Transverse colon (tissue), 4 donors: ENCODE data around the gene PPP1R9B. TPM values are rescaled to one million over a fixed set of nuclear protein-coding genes. Genes with fewer than 3 reads are reported as not detected.

Source experiments
- DNase-seq: peaks from one replicate; pipeline ENCODE4 v3.0.0-alpha.2; 2019
- H3K27ac ChIP-seq, 4 donors: fragments of 200-600 bp; sonication (generic); 2 replicates each; pipeline ENCODE4 v1.5.1; 2016 to 2018; ENCODE audit warnings: inconsistent platforms in 4 of 4
- H3K27me3 ChIP-seq: fragments of 200-600 bp; sonication (generic); 2 replicates; pipeline ENCODE4 v1.5.1; 2017; ENCODE audit warnings: inconsistent platforms
- H3K36me3 ChIP-seq, 4 donors: fragments of 200-600 bp; sonication (generic); 2 replicates each; pipeline ENCODE4 v1.5.1; 2017 to 2019; ENCODE audit warnings: inconsistent platforms in 4 of 4
- H3K4me1 ChIP-seq, 4 donors: fragments of 200-600 bp; sonication (generic); 2 replicates each; pipeline ENCODE4 v1.5.1; 2017 to 2020; ENCODE audit warnings: inconsistent platforms in 4 of 4
- H3K4me3 ChIP-seq, 4 donors: fragments of 200-600 bp; sonication (generic); 1 replicate in 1 of 4; 2 replicates in 3 of 4; pipeline versions ENCODE4 v1.5.1 to v1.6.1; 2017 to 2019; ENCODE audit warnings: inconsistent platforms in 4 of 4
- H3K9me3 ChIP-seq, 2 donors: fragments of 200-600 bp; sonication (generic); 2 replicates each; pipeline ENCODE4 v1.5.1; 2017 to 2019; ENCODE audit warnings: inconsistent platforms in 2 of 2
- EP300 ChIP-seq: sonication (generic); formaldehyde crosslinking; IDR thresholded peaks from one replicate; pipeline ENCODE4 v1.6.1; 2017; ENCODE audit warnings: antibody characterized with exemption, low read depth
- POLR2A ChIP-seq: fragments of 450-650 bp; IDR thresholded peaks from one replicate; pipeline ENCODE4 v1.6.1; 2016; ENCODE audit warnings: antibody characterized with exemption, mild to moderate bottlenecking, moderate library complexity
- POLR2AphosphoS5 ChIP-seq, 3 donors: sonication (generic); formaldehyde crosslinking; IDR thresholded peaks; one replicate each; pipeline ENCODE4 v1.6.1; 2016; ENCODE audit warnings: antibody characterized with exemption in 3 of 3
- WGBS, 2 donors: methylation state at CpG; one replicate each; pipeline ENCODE4 v1.1.5; 2018; ENCODE audit warnings: low coverage in 1 of 2; 5-methylcytosine and 5-hydroxymethylcytosine counted together
- in situ Hi-C, 4 donors: fragments of 200-750 bp; cut with MboI; loops; one replicate each; pipeline versions ENCODE4 v1.15.0 to v1.15.1; 2017; ENCODE audit warnings: low sequenced_read_pairs in 3 of 4, low pct_ligation_motif_present in 1 of 4, low pct_unique_long_range_greater_than_20kb in 1 of 4
- intact Hi-C: fragments of 100-400 bp; cut with DNase I; formaldehyde crosslinking; loops from one replicate; pipeline ENCODE4 v1.15.1; 2023; ENCODE audit warnings: low total_unique reads
- total RNA-seq, 4 donors: library from RNA; depleted of rRNA; stranded (reverse); fragments of >200 nt; gene quantifications; one replicate each; pipeline ENCODE4 v1.1.0, GENCODE V29; 2016
- TF ChIP-seq, protein P1 (sequence below), 5 experiments: fragments of 200-600 bp in 3 of 5; fragments of 450-650 bp in 2 of 5; sonication (generic) in 3 of 5; IDR thresholded peaks; 1 replicate in 2 of 5; 2 replicates in 3 of 5; pipeline ENCODE4 v1.5.1; 2016 to 2017; ENCODE audit warnings: antibody characterized with exemption in 5 of 5, inconsistent platforms in 3 of 5, mild to moderate bottlenecking in 2 of 5, moderate library complexity in 1 of 5

Gene PPP1R9B
- total RNA-seq, 4 donors from 2014 or later, result 19.0 to 29.9 (median 27.7) TPM

GRCh38 chr17:50188921-50189549 is 38.6 kb upstream of the PPP1R9B start:
- DNase-seq, result no peak
- 81% methylated on average over 11 of the region's 11 CpGs; no CpG with 5 or more reads in 1 of the 2 donors for WGBS, 2 donors
- Histone ChIP-seq H3K27ac (peak overlapping the region in 2 of 4 donors; percentile 17 to 83), H3K4me1 (peaks cover 0 to 15% (median 4%) of the 10 kb centered on the region in 4 donors), H3K27me3 (no peaks in the 10 kb centered on the region), H3K36me3 (peaks cover 0 to 23% (median 3%) of the 10 kb centered on the region in 4 donors), H3K4me3 (no peak overlapping the region), H3K9me3 (no peaks in the 10 kb centered on the region)
- intact Hi-C loops (no loop called here), in situ Hi-C loops (no loop called here)
- TF ChIP-seq POLR2A, result no peak
- TF ChIP-seq, protein P1, sequence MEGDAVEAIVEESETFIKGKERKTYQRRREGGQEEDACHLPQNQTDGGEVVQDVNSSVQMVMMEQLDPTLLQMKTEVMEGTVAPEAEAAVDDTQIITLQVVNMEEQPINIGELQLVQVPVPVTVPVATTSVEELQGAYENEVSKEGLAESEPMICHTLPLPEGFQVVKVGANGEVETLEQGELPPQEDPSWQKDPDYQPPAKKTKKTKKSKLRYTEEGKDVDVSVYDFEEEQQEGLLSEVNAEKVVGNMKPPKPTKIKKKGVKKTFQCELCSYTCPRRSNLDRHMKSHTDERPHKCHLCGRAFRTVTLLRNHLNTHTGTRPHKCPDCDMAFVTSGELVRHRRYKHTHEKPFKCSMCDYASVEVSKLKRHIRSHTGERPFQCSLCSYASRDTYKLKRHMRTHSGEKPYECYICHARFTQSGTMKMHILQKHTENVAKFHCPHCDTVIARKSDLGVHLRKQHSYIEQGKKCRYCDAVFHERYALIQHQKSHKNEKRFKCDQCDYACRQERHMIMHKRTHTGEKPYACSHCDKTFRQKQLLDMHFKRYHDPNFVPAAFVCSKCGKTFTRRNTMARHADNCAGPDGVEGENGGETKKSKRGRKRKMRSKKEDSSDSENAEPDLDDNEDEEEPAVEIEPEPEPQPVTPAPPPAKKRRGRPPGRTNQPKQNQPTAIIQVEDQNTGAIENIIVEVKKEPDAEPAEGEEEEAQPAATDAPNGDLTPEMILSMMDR (IDR thresholded peaks at IDR 0.05), result no peak
- no peak for TF ChIP-seq EP300
- TF ChIP-seq POLR2AphosphoS5 (IDR thresholded peaks at IDR 0.05), result no peak

DNA sequence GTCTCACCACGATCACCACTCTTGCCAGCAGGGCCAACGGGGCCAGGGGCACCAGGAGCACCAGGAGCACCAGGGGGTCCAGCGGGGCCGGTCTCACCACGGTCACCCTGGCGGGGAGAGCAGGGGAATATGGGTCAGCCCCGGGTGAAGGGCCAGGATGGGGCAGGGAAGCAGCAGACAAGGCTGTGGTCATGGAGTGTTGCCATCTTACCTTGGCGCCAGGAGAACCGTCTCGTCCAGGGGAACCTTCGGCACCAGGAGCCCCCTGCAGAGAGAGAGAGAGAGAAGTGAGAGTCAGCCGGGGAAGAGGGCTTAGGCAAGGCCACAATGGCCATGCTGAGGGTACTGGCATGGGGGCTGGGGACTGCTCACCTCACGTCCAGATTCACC is 38.0 kb upstream of the PPP1R9B start:
- peak overlapping the region in 2 of 4 donors; percentile 17 to 83 for H3K27ac ChIP-seq
- DNase-seq, result no peak
- intact Hi-C loops (no loop called here), in situ Hi-C loops (no loop called here)
- peaks cover 0 to 18% (median 3%) of the 10 kb centered on the region in 4 donors for H3K36me3 ChIP-seq
- no peaks in the 10 kb centered on the region for H3K27me3 ChIP-seq
- 66% methylated on average over 12 of the region's 13 CpGs; no CpG with 5 or more reads in 1 of the 2 donors for WGBS, 2 donors
- TF ChIP-seq POLR2AphosphoS5 (IDR thresholded peaks at IDR 0.05), result no peak
- TF ChIP-seq, protein P1 (IDR thresholded peaks at IDR 0.05), result no peak
- no peak for TF ChIP-seq EP300
- TF ChIP-seq POLR2A, result no peak
- H3K4me1 ChIP-seq, result peaks cover 0 to 20% (median 4%) of the 10 kb centered on the region in 4 donors
- no peak overlapping the region for H3K4me3 ChIP-seq
- no peaks in the 10 kb centered on the region for H3K9me3 ChIP-seq

DNA sequence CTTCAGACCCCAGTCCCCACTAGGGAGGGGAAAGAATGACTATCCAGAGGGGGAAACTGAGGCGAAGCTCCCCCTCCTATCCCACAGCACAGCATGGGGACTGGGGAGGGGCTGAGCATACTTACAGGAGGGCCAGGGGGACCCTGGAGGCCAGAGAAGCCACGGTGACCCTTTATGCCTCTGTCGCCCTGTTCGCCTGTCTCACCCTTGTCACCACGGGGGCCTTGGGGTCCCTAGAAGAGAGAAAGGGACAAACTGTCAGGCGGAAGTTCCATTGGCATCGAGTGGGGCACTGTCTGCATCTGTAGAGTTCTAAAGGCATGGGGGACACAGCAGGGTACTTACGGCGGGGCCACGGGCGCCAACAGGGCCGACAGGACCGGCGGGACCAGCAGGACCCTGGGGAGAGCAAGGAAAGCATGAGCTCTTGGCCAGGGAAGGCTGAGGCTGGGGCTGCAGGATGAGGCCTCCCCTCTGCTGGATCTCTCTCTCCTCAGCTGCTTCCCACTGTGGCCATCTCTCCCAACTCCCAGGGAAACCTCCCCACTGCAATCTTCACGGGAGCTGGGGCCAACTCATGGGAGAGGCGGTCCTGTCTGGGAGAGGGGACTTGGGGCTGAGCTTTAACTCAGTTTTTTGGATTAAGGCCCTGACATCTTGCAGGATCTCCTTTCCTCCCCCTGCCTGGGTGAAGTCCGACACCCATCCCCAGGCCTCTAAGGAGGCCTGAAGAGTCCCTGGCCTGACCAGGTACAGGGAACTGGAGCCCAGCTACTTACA is 37.5 kb upstream of the PPP1R9B start:
- DNase-seq, result no peak
- WGBS, 2 donors, result 85% methylated on average over 16 of the region's 17 CpGs; no CpG with 5 or more reads in 1 of the 2 donors
- H3K36me3 ChIP-seq, result peaks cover 0 to 14% (median 2%) of the 10 kb centered on the region in 4 donors
- in situ Hi-C loops (no loop called here), intact Hi-C loops (no loop called here)
- H3K9me3 ChIP-seq, result no peaks in the 10 kb centered on the region
- no peaks in the 10 kb centered on the region for H3K27me3 ChIP-seq
- H3K4me1 ChIP-seq, result peaks cover 0 to 20% (median 6%) of the 10 kb centered on the region in 4 donors
- H3K4me3 ChIP-seq, result no peak overlapping the region
- TF ChIP-seq POLR2AphosphoS5 (IDR thresholded peaks at IDR 0.05) (no peak), POLR2A (no peak), EP300 (no peak)
- TF ChIP-seq, protein P1 (IDR thresholded peaks at IDR 0.05), result no peak
- H3K27ac ChIP-seq, result peak overlapping the region in 2 of 4 donors; percentile 17 to 83

- H3K4me1 ChIP-seq, result peaks cover 0 to 20% (median 6%) of the 10 kb centered on the region in 4 donors
- TF ChIP-seq POLR2AphosphoS5 (IDR thresholded peaks at IDR 0.05), result no peak
- no peak for TF ChIP-seq POLR2A
- no peak for TF ChIP-seq EP300
- TF ChIP-seq, protein P1 (IDR thresholded peaks at IDR 0.05), result no peak
- no peaks in the 10 kb centered on the region for H3K9me3 ChIP-seq
- peak overlapping the region; percentile 6 to 83 (median 14) for H3K27ac ChIP-seq
- 60 to 66% methylated on average over 1 to 4 of the region's 4 CpGs for WGBS, 2 donors
- DNase-seq, result no peak
- intact Hi-C loops (no loop called here), in situ Hi-C loops (no loop called here)
- H3K36me3 ChIP-seq, result peaks cover 0 to 12% (median 0%) of the 10 kb centered on the region in 4 donors
- no peaks in the 10 kb centered on the region for H3K27me3 ChIP-seq
- H3K4me3 ChIP-seq, result no peak overlapping the region
Observed at GRCh38 chr17:50187394-50187725, 36.9 kb upstream of the PPP1R9B start.
